ENCODE measurements around the gene NEK10. TPM values are rescaled to one million over a fixed set of nuclear protein-coding genes. Genes with fewer than 3 reads are reported as not detected.

The NEK10 gene
- total RNA-seq, 1 experiment from 2014 or later = 5.7 TPM

GRCh38 chr3:27387625-27388024, 18.4 kb upstream of the NEK10 start:
- Histone ChIP-seq H3K4me1 (ENCODE audit: control insufficient read depth, insufficient read depth, low read length) (peaks cover 9% of the 10 kb centered on the region), H3K27ac (ENCODE audit: low read length) (no peak overlapping the region), H3K27me3 (ENCODE audit: control insufficient read depth, insufficient read depth, low read length) (no peaks in the 10 kb centered on the region), H3K36me3 (ENCODE audit: control insufficient read depth, insufficient read depth, low read length) (peaks cover 81% of the 10 kb centered on the region), H3K4me3 (ENCODE audit: low read depth in 2 of 2, low read length in 2 of 2) (no peak overlapping the region), H3K9me3 (ENCODE audit: control insufficient read depth, insufficient read depth, low read depth, low read length) (no peaks in the 10 kb centered on the region)
- in situ Hi-C loops (cut with HindIII; ENCODE audit: low pct_unique_long_range_greater_than_20kb, low sequenced_read_pairs) (no loop called here), intact Hi-C loops (cut with micrococcal nuclease; ENCODE audit: unreplicated experiment) (no loop called here)
- TF ChIP-seq POLR2AphosphoS5 (IDR thresholded peaks at IDR 0.05; ENCODE audit: low read depth, low read length) (no peak), REST (IDR thresholded peaks at IDR 0.05; ENCODE audit: insufficient read depth in 1 of 2, low read depth in 2 of 2, low read length in 1 of 2) (no peak)
- ChIA-PET CTCF (no interaction called here), POLR2A (no interaction called here)
- no peak for ATAC-seq
- no TSS peak for BruUV-seq (replicated peaks)
- DNase-seq (ENCODE audit: low read depth, low spot score) = no peak

DNA sequence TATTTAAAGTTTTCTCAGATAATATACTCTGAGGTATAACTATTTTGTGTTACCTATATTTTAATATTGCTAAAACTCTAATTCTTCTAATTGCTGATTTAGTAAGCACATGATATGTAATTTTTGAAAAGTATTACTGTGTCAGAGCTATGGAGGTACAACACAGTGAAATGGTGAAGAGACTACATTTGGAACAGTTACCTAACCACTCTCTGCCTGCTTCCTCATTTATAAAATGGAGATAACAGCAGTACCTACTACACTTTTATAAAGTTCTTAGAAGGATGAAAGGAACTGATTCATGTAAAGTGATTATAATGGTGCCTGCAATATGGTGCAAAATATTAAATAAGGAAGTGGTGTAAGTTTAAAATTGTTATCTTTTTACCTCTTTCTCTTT, 16.3 kb upstream of the NEK10 start:
- ATAC-seq = no peak
- no peak overlapping the region for H3K4me3 ChIP-seq (ENCODE audit: low read depth in 2 of 2, low read length in 2 of 2)
- in situ Hi-C loops (cut with HindIII; ENCODE audit: low pct_unique_long_range_greater_than_20kb, low sequenced_read_pairs) = no loop called here
- ChIA-PET CTCF (no interaction called here), POLR2A (no interaction called here)
- no peaks in the 10 kb centered on the region for H3K9me3 ChIP-seq (ENCODE audit: control insufficient read depth, insufficient read depth, low read depth, low read length)
- peaks cover 4% of the 10 kb centered on the region for H3K4me1 ChIP-seq (ENCODE audit: control insufficient read depth, insufficient read depth, low read length)
- DNase-seq (ENCODE audit: low read depth, low spot score) = no peak
- intact Hi-C loops (cut with micrococcal nuclease; ENCODE audit: unreplicated experiment) = no loop called here
- peaks cover 80% of the 10 kb centered on the region for H3K36me3 ChIP-seq (ENCODE audit: control insufficient read depth, insufficient read depth, low read length)
- no peak overlapping the region for H3K27ac ChIP-seq (ENCODE audit: low read length)
- TF ChIP-seq SIN3A (IDR thresholded peaks at IDR 0.05; ENCODE audit: borderline replicate concordance, insufficient read depth, low read depth, low read length) = no peak
- no peak for TF ChIP-seq REST (IDR thresholded peaks at IDR 0.05; ENCODE audit: insufficient read depth in 1 of 2, low read depth in 2 of 2, low read length in 1 of 2)
- no TSS peak for BruUV-seq (replicated peaks)
- no peaks in the 10 kb centered on the region for H3K27me3 ChIP-seq (ENCODE audit: control insufficient read depth, insufficient read depth, low read length)

- no peaks in the 10 kb centered on the region for H3K27me3 ChIP-seq (ENCODE audit: control insufficient read depth, insufficient read depth, low read length)
- ATAC-seq (no peak), DNase-seq (ENCODE audit: low read depth, low spot score) (no peak)
- no peak overlapping the region for H3K4me3 ChIP-seq (ENCODE audit: low read depth in 2 of 2, low read length in 2 of 2)
- TF ChIP-seq TCF7L2 (IDR thresholded peaks at IDR 0.05; ENCODE audit: low read depth, low read length) (no peak), POLR2AphosphoS5 (IDR thresholded peaks at IDR 0.05; ENCODE audit: low read depth, low read length) (no peak), REST (IDR thresholded peaks at IDR 0.05; ENCODE audit: insufficient read depth in 1 of 2, low read depth in 2 of 2, low read length in 1 of 2) (no peak), SIN3A (IDR thresholded peaks at IDR 0.05; ENCODE audit: borderline replicate concordance, insufficient read depth, low read depth, low read length) (no peak)
- TF ChIP-seq, protein P1, sequence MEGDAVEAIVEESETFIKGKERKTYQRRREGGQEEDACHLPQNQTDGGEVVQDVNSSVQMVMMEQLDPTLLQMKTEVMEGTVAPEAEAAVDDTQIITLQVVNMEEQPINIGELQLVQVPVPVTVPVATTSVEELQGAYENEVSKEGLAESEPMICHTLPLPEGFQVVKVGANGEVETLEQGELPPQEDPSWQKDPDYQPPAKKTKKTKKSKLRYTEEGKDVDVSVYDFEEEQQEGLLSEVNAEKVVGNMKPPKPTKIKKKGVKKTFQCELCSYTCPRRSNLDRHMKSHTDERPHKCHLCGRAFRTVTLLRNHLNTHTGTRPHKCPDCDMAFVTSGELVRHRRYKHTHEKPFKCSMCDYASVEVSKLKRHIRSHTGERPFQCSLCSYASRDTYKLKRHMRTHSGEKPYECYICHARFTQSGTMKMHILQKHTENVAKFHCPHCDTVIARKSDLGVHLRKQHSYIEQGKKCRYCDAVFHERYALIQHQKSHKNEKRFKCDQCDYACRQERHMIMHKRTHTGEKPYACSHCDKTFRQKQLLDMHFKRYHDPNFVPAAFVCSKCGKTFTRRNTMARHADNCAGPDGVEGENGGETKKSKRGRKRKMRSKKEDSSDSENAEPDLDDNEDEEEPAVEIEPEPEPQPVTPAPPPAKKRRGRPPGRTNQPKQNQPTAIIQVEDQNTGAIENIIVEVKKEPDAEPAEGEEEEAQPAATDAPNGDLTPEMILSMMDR (IDR thresholded peaks at IDR 0.05) = no peak
- ChIA-PET POLR2A (no interaction called here), CTCF (no interaction called here)
- BruUV-seq (replicated peaks) = no TSS peak
- peaks cover 77% of the 10 kb centered on the region for H3K36me3 ChIP-seq (ENCODE audit: control insufficient read depth, insufficient read depth, low read length)
- no peaks in the 10 kb centered on the region for H3K9me3 ChIP-seq (ENCODE audit: control insufficient read depth, insufficient read depth, low read depth, low read length)
- in situ Hi-C loops (cut with HindIII; ENCODE audit: low pct_unique_long_range_greater_than_20kb, low sequenced_read_pairs) = no loop called here
- no peak overlapping the region for H3K27ac ChIP-seq (ENCODE audit: low read length)
- intact Hi-C loops (cut with micrococcal nuclease; ENCODE audit: unreplicated experiment) = no loop called here
- H3K4me1 ChIP-seq (ENCODE audit: control insufficient read depth, insufficient read depth, low read length) = peaks cover 4% of the 10 kb centered on the region
Measured at GRCh38 chr3:27384191-27384590, 15.0 kb upstream of the NEK10 start.

All from Panc1 (cell line).